ENCODE data around the gene SLFN5. TPM values are rescaled to one million over a fixed set of nuclear protein-coding genes. Genes with fewer than 3 reads are reported as not detected.
"Not testable (repeated sequence)": the region's sequence is repeated elsewhere in the genome, so short reads cannot be mapped to it uniquely, and the experiment has no call there.

The SLFN5 gene
- polyA plus RNA-seq, 1 experiment = 69.0 TPM

- Histone ChIP-seq H3K4me3 (ENCODE audit: low read depth, low read length) (no peak overlapping the region), H3K27me3 (ENCODE audit: control insufficient read depth, insufficient read depth, low read length) (no peaks in the 10 kb centered on the region), H3K9me3 (ENCODE audit: control insufficient read depth, insufficient read depth, low read length) (no peaks in the 10 kb centered on the region), H3K27ac (ENCODE audit: low read depth, low read length) (peak overlapping the region; percentile 42)
- no peak for DNase-seq (ENCODE audit: low read depth, low spot score)
- POLR2A ChIA-PET = interaction anchor here (2.2 kb wide), 1 partner anchor 14 kb away, joined by 11 read pairs; the partner anchor contains the start of gene SLFN5
- CTCF ChIA-PET = interaction anchor here (1.3 to 2.4 kb wide), 3 partner anchors 55 to 282 kb away, joined by 3 to 7 read pairs (median 7); no protein-coding TSS in a partner anchor
- no peak for TF ChIP-seq CTCF (IDR thresholded peaks at IDR 0.05; ENCODE audit: low read depth, low read length)
Measured at GRCh38 chr17:35257208-35257659, 14.4 kb downstream of the SLFN5 start.

- ChIA-PET POLR2A (no interaction called here), CTCF (no interaction called here)
- DNase-seq (ENCODE audit: low read depth, low spot score) = no peak
- Histone ChIP-seq H3K9me3 (ENCODE audit: control insufficient read depth, insufficient read depth, low read length) (no peaks in the 10 kb centered on the region), H3K27me3 (ENCODE audit: control insufficient read depth, insufficient read depth, low read length) (no peaks in the 10 kb centered on the region), H3K27ac (ENCODE audit: low read depth, low read length) (no peak overlapping the region), H3K4me3 (ENCODE audit: low read depth, low read length) (no peak overlapping the region)
- TF ChIP-seq CTCF (IDR thresholded peaks at IDR 0.05; ENCODE audit: low read depth, low read length) = no peak
Measured at GRCh38 chr17:35259001-35259400, 16.1 kb downstream of the SLFN5 start.

- TF ChIP-seq CTCF (IDR thresholded peaks at IDR 0.05; ENCODE audit: low read depth, low read length) = no peak
- no peak overlapping the region for H3K4me3 ChIP-seq (ENCODE audit: low read depth, low read length)
- DNase-seq (ENCODE audit: low read depth, low spot score) = no peak
- no peaks in the 10 kb centered on the region for H3K9me3 ChIP-seq (ENCODE audit: control insufficient read depth, insufficient read depth, low read length)
- ChIA-PET POLR2A (no interaction called here), CTCF (interaction anchor here (0.8 kb wide), 1 partner anchor 275 kb away, joined by 4 read pairs; no protein-coding TSS in a partner anchor)
- H3K27me3 ChIP-seq (ENCODE audit: control insufficient read depth, insufficient read depth, low read length) = no peaks in the 10 kb centered on the region
- H3K27ac ChIP-seq (ENCODE audit: low read depth, low read length) = no peak overlapping the region
Measured at GRCh38 chr17:35265071-35265470, 22.2 kb downstream of the SLFN5 start.

- no peak for TF ChIP-seq CTCF (IDR thresholded peaks at IDR 0.05; ENCODE audit: low read depth, low read length)
- Histone ChIP-seq H3K9me3 (ENCODE audit: control insufficient read depth, insufficient read depth, low read length) (no peaks in the 10 kb centered on the region), H3K4me3 (ENCODE audit: low read depth, low read length) (no peak overlapping the region), H3K27ac (ENCODE audit: low read depth, low read length) (no peak overlapping the region), H3K27me3 (ENCODE audit: control insufficient read depth, insufficient read depth, low read length) (no peaks in the 10 kb centered on the region)
- ChIA-PET CTCF (interaction anchor here (0.6 to 1.8 kb wide), 2 partner anchors 47 to 539 kb away, joined by 5 to 6 read pairs; no protein-coding TSS in a partner anchor), POLR2A (no interaction called here)
- DNase-seq (ENCODE audit: low read depth, low spot score) = no peak
Measured at GRCh38 chr17:35265566-35266141, 22.8 kb downstream of the SLFN5 start.

- DNase-seq (ENCODE audit: low read depth, low spot score); H3K27me3 ChIP-seq (ENCODE audit: control insufficient read depth, insufficient read depth, low read length); H3K9me3 ChIP-seq (ENCODE audit: control insufficient read depth, insufficient read depth, low read length); CTCF ChIA-PET; H3K27ac ChIP-seq (ENCODE audit: low read depth, low read length); POLR2A ChIA-PET; H3K4me3 ChIP-seq (ENCODE audit: low read depth, low read length): not testable (repeated sequence)
Measured at GRCh38 chr17:35274167-35275066, 31.5 kb downstream of the SLFN5 start.

GRCh38 chr17:35278454-35278853 lies 35.6 kb downstream of the SLFN5 start:
- H3K27me3 ChIP-seq (ENCODE audit: control insufficient read depth, insufficient read depth, low read length); DNase-seq (ENCODE audit: low read depth, low spot score); H3K4me3 ChIP-seq (ENCODE audit: low read depth, low read length); CTCF ChIA-PET; H3K9me3 ChIP-seq (ENCODE audit: control insufficient read depth, insufficient read depth, low read length); POLR2A ChIA-PET; H3K27ac ChIP-seq (ENCODE audit: low read depth, low read length): not testable (repeated sequence)

GRCh38 chr17:35278876-35279275 lies 36.0 kb downstream of the SLFN5 start:
- H3K4me3 ChIP-seq (ENCODE audit: low read depth, low read length); H3K27ac ChIP-seq (ENCODE audit: low read depth, low read length); CTCF ChIA-PET; DNase-seq (ENCODE audit: low read depth, low spot score); H3K27me3 ChIP-seq (ENCODE audit: control insufficient read depth, insufficient read depth, low read length); H3K9me3 ChIP-seq (ENCODE audit: control insufficient read depth, insufficient read depth, low read length); POLR2A ChIA-PET: not testable (repeated sequence)

Data from AG04450 (cell line).